Prostate gland (tissue), 2 donors: ENCODE data around the gene ERAS. TPM values are rescaled to one million over a fixed set of nuclear protein-coding genes. Genes with fewer than 3 reads are reported as not detected.

Source experiments
- DNase-seq: peaks from one replicate; pipeline ENCODE4 v3.0.0-alpha.2; 2019; ENCODE audit warnings: low spot score
- H3K27ac ChIP-seq, 2 donors: fragments of 200-600 bp; sonication (generic); 2 replicates each; pipeline ENCODE4 v1.5.1; 2017 to 2019
- H3K27me3 ChIP-seq: fragments of 200-600 bp; sonication (generic); replicated peaks from 2 replicates; pipeline ENCODE4 v1.5.1; 2019; ENCODE audit not compliant: insufficient read depth
- H3K36me3 ChIP-seq, 2 donors: fragments of 200-600 bp; sonication (generic); 1 replicate in 1 of 2; 2 replicates in 1 of 2; pipeline versions ENCODE4 v1.5.1 to v1.8.1; 2017 to 2019
- H3K4me1 ChIP-seq: fragments of 200-600 bp; sonication (generic); replicated peaks from 2 replicates; pipeline ENCODE4 v1.5.1; 2019
- H3K4me3 ChIP-seq, 2 donors: fragments of 200-600 bp; sonication (generic); 2 replicates each; pipeline ENCODE4 v1.5.1; 2017 to 2019
- H3K9me3 ChIP-seq: fragments of 200-600 bp; sonication (generic); 2 replicates; pipeline ENCODE4 v1.5.1; 2017
- POLR2A ChIP-seq: fragments of 450-650 bp; IDR thresholded peaks from one replicate; pipeline ENCODE4 v1.6.1; 2016; ENCODE audit warnings: antibody characterized with exemption, mild to moderate bottlenecking
- POLR2AphosphoS5 ChIP-seq: sonication (generic); formaldehyde crosslinking; IDR thresholded peaks from one replicate; pipeline ENCODE4 v1.6.1; 2017; ENCODE audit warnings: antibody characterized with exemption
- WGBS: methylation state at CpG from one replicate; pipeline ENCODE4 v1.1.5; 2018; 5-methylcytosine and 5-hydroxymethylcytosine counted together
- intact Hi-C: fragments of 100-400 bp; cut with DNase I; formaldehyde crosslinking; loops from one replicate; pipeline ENCODE4 v1.14.2; 2022
- total RNA-seq, 2 donors: library from RNA; depleted of rRNA; stranded (reverse); fragments of >200 nt; gene quantifications; one replicate each; pipeline ENCODE4 v1.1.0, GENCODE V29; 2016
- TF ChIP-seq, protein P1 (sequence below), 4 experiments: fragments of 200-600 bp in 2 of 4; fragments of 450-650 bp in 2 of 4; sonication (generic) in 2 of 4; IDR thresholded peaks; 1 replicate in 3 of 4; 2 replicates in 1 of 4; pipeline ENCODE4 v1.5.1; 2016 to 2019; ENCODE audit warnings: antibody characterized with exemption in 4 of 4, mild to moderate bottlenecking in 2 of 4, moderate library complexity in 2 of 4

Gene ERAS
- total RNA-seq, 2 donors from 2014 or later = not detected

DNA sequence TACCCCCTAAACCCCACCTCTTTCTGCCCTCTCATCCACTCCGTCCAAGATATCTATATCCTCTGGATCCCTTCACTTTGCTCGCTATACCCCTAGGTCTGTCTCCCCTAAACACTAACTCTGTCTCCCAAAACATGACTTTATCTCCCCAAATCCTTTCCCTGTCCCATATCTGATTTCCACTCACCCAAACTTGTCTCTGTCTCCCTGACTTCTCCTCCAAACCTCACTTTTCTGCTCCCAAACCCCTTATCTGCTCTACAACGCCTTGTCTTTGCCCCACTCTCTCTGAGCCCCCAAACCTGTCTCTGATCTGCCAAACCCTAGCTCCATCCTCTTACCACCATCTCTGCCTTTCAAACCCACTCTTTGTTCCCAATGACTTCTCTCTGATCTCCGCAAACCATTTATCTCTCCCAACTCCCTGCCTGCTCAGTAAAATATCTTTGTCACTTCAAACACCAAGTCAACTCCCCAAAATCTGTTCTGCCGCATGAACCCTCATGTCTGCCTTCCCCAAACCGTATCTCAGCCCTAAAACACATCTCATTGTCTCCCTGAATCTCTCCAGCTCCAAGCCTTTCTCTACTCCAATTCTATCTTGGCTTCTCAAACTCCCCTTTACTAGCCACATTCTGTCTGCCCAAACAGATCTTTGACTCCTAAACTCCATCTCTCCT is 39.3 kb upstream of the ERAS start:
- H3K4me1 ChIP-seq = no peaks in the 10 kb centered on the region
- TF ChIP-seq POLR2A = no peak
- no peak for TF ChIP-seq POLR2AphosphoS5
- TF ChIP-seq, protein P1, sequence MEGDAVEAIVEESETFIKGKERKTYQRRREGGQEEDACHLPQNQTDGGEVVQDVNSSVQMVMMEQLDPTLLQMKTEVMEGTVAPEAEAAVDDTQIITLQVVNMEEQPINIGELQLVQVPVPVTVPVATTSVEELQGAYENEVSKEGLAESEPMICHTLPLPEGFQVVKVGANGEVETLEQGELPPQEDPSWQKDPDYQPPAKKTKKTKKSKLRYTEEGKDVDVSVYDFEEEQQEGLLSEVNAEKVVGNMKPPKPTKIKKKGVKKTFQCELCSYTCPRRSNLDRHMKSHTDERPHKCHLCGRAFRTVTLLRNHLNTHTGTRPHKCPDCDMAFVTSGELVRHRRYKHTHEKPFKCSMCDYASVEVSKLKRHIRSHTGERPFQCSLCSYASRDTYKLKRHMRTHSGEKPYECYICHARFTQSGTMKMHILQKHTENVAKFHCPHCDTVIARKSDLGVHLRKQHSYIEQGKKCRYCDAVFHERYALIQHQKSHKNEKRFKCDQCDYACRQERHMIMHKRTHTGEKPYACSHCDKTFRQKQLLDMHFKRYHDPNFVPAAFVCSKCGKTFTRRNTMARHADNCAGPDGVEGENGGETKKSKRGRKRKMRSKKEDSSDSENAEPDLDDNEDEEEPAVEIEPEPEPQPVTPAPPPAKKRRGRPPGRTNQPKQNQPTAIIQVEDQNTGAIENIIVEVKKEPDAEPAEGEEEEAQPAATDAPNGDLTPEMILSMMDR (IDR thresholded peaks at IDR 0.05) = no peak
- H3K9me3 ChIP-seq = no peaks in the 10 kb centered on the region
- H3K36me3 ChIP-seq = no peaks in the 10 kb centered on the region
- DNase-seq = no peak
- no peak overlapping the region for H3K4me3 ChIP-seq
- no peak overlapping the region for H3K27ac ChIP-seq
- H3K27me3 ChIP-seq = no peaks in the 10 kb centered on the region
- intact Hi-C loops = no loop called here
- WGBS = 75% methylated on average over 6 of the region's 6 CpGs

DNA sequence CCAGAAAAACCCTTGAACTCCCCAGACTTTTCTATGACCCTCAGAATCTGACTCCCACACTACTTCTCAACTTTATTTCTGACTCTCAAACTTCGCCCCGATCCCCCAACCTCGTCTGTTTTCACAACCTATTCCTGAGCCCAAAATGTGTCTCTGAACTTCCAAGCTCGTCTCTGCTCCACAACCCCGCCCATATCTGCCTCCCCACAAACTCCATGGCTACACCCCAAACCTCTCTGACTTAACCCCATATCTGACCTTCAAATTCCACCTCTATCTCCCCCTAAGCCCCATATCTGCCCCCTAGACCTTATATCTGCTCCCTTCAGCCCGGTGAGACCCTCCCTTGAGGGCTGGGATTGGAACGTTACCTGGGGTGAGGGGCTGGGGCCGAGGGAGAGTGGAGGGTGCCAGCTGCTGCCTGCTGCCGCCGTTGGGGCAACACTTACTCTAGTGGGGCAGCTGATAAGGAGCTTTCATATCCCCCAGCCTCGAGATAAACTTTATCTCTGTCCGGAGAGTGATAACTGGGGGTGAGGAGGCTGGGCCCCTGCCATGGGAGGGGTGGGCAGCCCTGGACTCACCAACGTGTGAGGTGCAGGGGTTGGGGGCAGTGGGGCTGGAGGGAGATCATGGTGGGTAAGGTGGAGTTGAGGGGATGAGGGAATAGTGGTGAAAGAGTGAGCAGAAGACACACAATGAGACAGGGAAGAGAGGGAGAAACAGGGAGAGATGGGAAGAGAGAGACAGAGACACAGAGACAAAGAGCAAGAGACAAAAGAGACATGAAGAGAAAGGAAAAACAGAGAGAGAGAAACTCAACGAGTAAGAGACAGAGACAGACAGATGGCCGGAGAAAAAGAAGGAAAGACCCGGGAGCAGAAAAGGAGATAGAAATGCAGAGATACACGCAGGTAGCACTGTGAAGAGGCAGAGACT is 38.5 kb upstream of the ERAS start:
- no peaks in the 10 kb centered on the region for H3K27me3 ChIP-seq
- H3K36me3 ChIP-seq = no peaks in the 10 kb centered on the region
- WGBS = 55% methylated on average over 17 of the region's 17 CpGs
- no peaks in the 10 kb centered on the region for H3K9me3 ChIP-seq
- no peak for DNase-seq
- no peak overlapping the region for H3K4me3 ChIP-seq
- TF ChIP-seq POLR2A = no peak
- TF ChIP-seq, protein P1 (IDR thresholded peaks at IDR 0.05) = no peak
- no peak for TF ChIP-seq POLR2AphosphoS5
- intact Hi-C loops = no loop called here
- no peaks in the 10 kb centered on the region for H3K4me1 ChIP-seq
- no peak overlapping the region for H3K27ac ChIP-seq

DNA sequence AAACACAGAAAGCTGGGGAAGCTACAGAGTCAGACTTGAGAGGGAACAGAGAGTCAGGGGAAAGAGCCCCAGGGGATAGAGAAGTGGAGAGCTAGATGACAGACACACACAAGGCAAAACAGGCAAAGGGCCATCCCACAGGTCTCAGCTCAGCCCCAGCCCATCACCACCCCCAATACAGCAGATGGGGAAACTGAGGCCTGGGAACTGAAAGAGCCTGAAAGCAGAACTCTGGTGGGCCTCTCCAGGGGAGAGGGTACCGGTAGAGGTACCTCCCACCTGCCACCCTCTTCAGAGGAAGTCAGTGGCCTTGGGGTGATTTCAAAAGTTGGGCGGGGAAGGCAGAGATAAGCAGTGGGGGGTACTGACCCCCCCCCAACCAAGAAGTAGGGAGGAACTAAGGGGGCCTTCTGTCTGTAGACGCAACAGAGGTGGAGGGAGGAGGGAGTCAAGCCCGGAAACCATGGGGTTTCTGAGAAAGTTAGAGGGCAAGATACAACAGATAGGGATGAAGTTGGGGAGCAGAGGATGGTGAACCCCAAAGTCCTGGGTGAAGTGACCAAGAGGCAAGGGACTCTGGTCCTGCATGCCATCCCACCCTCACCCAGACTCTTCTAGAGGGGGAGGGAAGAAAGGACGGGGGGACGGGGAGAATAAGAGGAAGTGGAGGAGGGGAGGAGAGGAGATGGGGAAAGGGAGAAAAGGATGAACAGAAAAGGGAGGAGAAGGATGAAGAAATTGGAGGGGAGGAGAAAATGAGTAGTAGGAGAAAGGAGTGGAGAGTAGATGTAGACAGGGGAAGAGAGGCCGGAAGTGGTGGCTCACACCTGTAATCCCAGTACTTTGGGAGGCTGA is 36.7 kb upstream of the ERAS start:
- no peak overlapping the region for H3K4me3 ChIP-seq
- no peaks in the 10 kb centered on the region for H3K27me3 ChIP-seq
- WGBS = 59% methylated on average over 5 of the region's 7 CpGs
- no peaks in the 10 kb centered on the region for H3K4me1 ChIP-seq
- H3K27ac ChIP-seq = no peak overlapping the region
- intact Hi-C loops = no loop called here
- TF ChIP-seq POLR2A (no peak), POLR2AphosphoS5 (no peak)
- TF ChIP-seq, protein P1 (IDR thresholded peaks at IDR 0.05) = no peak
- no peaks in the 10 kb centered on the region for H3K9me3 ChIP-seq
- H3K36me3 ChIP-seq = no peaks in the 10 kb centered on the region
- no peak for DNase-seq

DNA sequence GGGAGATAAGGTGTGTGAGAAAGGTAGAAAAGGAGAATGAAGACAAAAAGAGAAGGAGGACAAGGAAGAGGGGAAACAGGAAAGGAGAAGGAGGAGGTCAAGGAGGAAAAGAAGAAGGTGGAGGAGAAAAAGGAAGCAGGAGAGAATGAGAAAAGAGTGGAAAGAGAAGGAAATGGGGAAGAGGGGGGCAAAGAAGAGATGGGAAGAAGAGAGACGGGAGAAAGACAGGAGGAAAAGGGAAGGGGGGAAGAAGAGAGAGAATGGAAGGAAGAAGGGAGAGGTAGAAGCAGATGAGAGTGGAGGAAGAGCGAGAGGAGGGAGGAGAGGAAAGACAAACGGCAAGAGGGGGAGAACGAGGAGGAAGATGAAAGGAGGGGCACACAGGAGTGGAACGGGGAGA is 35.8 kb upstream of the ERAS start:
- intact Hi-C loops = no loop called here
- Histone ChIP-seq H3K4me3 (no peak overlapping the region), H3K36me3 (no peaks in the 10 kb centered on the region), H3K27ac (no peak overlapping the region), H3K4me1 (no peaks in the 10 kb centered on the region), H3K27me3 (no peaks in the 10 kb centered on the region), H3K9me3 (no peaks in the 10 kb centered on the region)
- WGBS = 35% methylated on average over 5 of the region's 5 CpGs
- TF ChIP-seq POLR2A = no peak
- TF ChIP-seq, protein P1 (IDR thresholded peaks at IDR 0.05) = no peak
- TF ChIP-seq POLR2AphosphoS5 = no peak
- DNase-seq = no peak
